ENCODE results near the gene CTSL.

The CTSL gene

GRCh38 chr9:87706066-87706739 lies 19.7 kb upstream of the CTSL start:
- TF ChIP-seq TSHZ2 (CRISPR knock-in tag; IDR thresholded peaks at IDR 0.05) = no peak

GRCh38 chr9:87707805-87708506 lies 18.0 kb upstream of the CTSL start:
- no peak for TF ChIP-seq PATZ1 (CRISPR knock-in tag; IDR thresholded peaks at IDR 0.05; ENCODE audit: borderline replicate concordance)
- TF ChIP-seq RARB (CRISPR knock-in tag; IDR thresholded peaks at IDR 0.05) = no peak
- no peak for TF ChIP-seq ESRRG (CRISPR knock-in tag; IDR thresholded peaks at IDR 0.05)
- TF ChIP-seq CREB5 (CRISPR knock-in tag; IDR thresholded peaks at IDR 0.05; ENCODE audit: low read depth) = no peak
- no peak for TF ChIP-seq SNAI2 (CRISPR knock-in tag; IDR thresholded peaks at IDR 0.05)
- TF ChIP-seq ARNTL (CRISPR knock-in tag; IDR thresholded peaks at IDR 0.05; ENCODE audit: borderline replicate concordance, low read depth) = no peak
- no peak for TF ChIP-seq ZC3H10 (CRISPR knock-in tag; IDR thresholded peaks at IDR 0.05)
- TF ChIP-seq TOX (CRISPR knock-in tag; IDR thresholded peaks at IDR 0.05; ENCODE audit: borderline replicate concordance) = no peak
- TF ChIP-seq ZFP3 (CRISPR knock-in tag; IDR thresholded peaks at IDR 0.05) = no peak
- TF ChIP-seq ISL1 (CRISPR knock-in tag; IDR thresholded peaks at IDR 0.05) = no peak
- TF ChIP-seq PPARA (CRISPR knock-in tag; IDR thresholded peaks at IDR 0.05; ENCODE audit: borderline replicate concordance) = no peak
- TF ChIP-seq TCF4 (CRISPR knock-in tag; IDR thresholded peaks at IDR 0.05; ENCODE audit: borderline replicate concordance) = no peak
- ATAC-seq = no peak

More at GRCh38 chr9:87706066-87706739, 19.7 kb upstream of the CTSL start:
- ATAC-seq = no peak

GRCh38 chr9:87708546-87708945 lies 17.4 kb upstream of the CTSL start:
- TF ChIP-seq ZNF565 (CRISPR knock-in tag; conservative IDR thresholded peaks at IDR 0.05; ENCODE audit: low read depth) = no peak
- TF ChIP-seq ZNF70 (CRISPR knock-in tag; IDR thresholded peaks at IDR 0.05) = no peak
- TF ChIP-seq ZFP30 (CRISPR knock-in tag; IDR thresholded peaks at IDR 0.05) = no peak
- TF ChIP-seq RARB (CRISPR knock-in tag; IDR thresholded peaks at IDR 0.05) = no peak
- TF ChIP-seq SNAI2 (CRISPR knock-in tag; IDR thresholded peaks at IDR 0.05) = no peak
- no peak for TF ChIP-seq CSRNP3 (CRISPR knock-in tag; IDR thresholded peaks at IDR 0.05)
- TF ChIP-seq BACH2 (CRISPR knock-in tag; IDR thresholded peaks at IDR 0.05; ENCODE audit: borderline replicate concordance) = no peak
- TF ChIP-seq PPARA (CRISPR knock-in tag; IDR thresholded peaks at IDR 0.05; ENCODE audit: borderline replicate concordance) = no peak
- TF ChIP-seq TOX (CRISPR knock-in tag; IDR thresholded peaks at IDR 0.05; ENCODE audit: borderline replicate concordance) = no peak
- no peak for TF ChIP-seq POU6F1 (CRISPR knock-in tag; IDR thresholded peaks at IDR 0.05; ENCODE audit: borderline replicate concordance, low read depth)
- no peak for TF ChIP-seq TSHZ2 (CRISPR knock-in tag; IDR thresholded peaks at IDR 0.05)
- no peak for TF ChIP-seq ISL1 (CRISPR knock-in tag; IDR thresholded peaks at IDR 0.05)
- TF ChIP-seq ZC3H10 (CRISPR knock-in tag; IDR thresholded peaks at IDR 0.05) = no peak
- no peak for TF ChIP-seq TCF4 (CRISPR knock-in tag; IDR thresholded peaks at IDR 0.05; ENCODE audit: borderline replicate concordance)
- no peak for TF ChIP-seq PATZ1 (CRISPR knock-in tag; IDR thresholded peaks at IDR 0.05; ENCODE audit: borderline replicate concordance)
- no peak for ATAC-seq
